Rectal smooth muscle tissue (tissue), 1 donor: Measurements from ENCODE around the gene HDAC4.

Source experiments
- H3K27ac ChIP-seq: one replicate; pipeline ENCODE4 v1.7.0; 2013; ENCODE audit warnings: low read depth, low read length, inconsistent platforms
- H3K27me3 ChIP-seq: one replicate; pipeline ENCODE4 v1.7.0; 2013; ENCODE audit warnings: low read length; ENCODE audit not compliant: control insufficient read depth, insufficient read depth
- H3K36me3 ChIP-seq: one replicate; pipeline ENCODE4 v1.7.0; 2013; ENCODE audit warnings: low read length; ENCODE audit not compliant: control insufficient read depth, insufficient read depth
- H3K4me1 ChIP-seq: one replicate; pipeline ENCODE4 v1.7.0; 2013; ENCODE audit warnings: low read length; ENCODE audit not compliant: control insufficient read depth, insufficient read depth
- H3K4me3 ChIP-seq: one replicate; pipeline ENCODE4 v1.7.0; 2013; ENCODE audit warnings: low read length
- H3K9ac ChIP-seq: one replicate; pipeline ENCODE4 v1.7.0; 2013; ENCODE audit warnings: low read length

The HDAC4 gene

DNA sequence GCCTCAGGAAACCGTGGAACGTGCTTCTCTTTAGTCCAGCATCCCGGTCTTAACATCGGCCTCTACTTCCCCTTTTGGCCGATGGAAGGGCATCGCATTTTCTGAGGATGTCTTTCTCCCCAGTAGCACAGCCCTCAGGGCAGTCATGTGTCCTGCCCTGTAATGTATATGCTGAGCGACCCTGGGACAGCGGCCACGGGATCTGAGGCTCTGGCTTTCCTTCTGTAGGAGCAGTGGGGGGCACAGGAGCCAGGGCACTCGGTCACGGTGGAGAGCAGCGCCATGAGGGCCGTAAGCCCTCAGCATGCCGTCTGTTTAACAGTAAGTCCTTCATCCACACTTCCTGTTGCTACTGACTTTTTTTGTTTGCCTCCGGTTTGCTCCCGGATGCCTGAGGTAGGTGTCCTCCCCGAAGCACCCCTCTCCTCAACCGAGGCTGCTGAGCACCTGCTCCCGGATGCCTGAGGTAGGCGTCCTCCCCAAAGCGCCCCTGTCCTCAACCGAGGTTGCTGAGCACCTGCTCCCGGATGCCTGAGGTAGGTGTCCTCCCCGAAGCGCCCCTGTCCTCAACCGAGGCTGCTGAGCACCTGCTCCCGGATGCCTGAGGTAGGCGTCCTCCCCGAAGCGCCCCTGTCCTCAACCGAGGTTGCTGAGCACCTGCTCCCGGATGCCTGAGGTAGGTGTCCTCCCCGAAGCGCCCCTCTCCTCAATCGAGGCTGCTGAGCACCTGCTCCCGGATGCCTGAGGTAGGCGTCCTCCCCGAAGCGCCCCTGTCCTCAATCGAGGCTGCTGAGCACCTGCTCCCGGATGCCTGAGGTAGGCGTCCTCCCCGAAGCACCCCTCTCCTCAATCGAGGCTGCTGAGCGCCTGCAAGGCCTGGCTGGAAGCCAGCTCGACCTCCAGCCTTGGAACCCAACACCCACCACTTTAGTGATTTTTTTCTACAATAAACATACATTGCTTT is 169.3 kb downstream of the HDAC4 start:
- Histone ChIP-seq H3K4me1 (peaks cover 17% of the 10 kb centered on the region), H3K27me3 (no peaks in the 10 kb centered on the region), H3K9ac (no peak overlapping the region), H3K36me3 (peaks cover 4% of the 10 kb centered on the region), H3K27ac (no peak overlapping the region), H3K4me3 (peak overlapping the region; percentile 9)

DNA sequence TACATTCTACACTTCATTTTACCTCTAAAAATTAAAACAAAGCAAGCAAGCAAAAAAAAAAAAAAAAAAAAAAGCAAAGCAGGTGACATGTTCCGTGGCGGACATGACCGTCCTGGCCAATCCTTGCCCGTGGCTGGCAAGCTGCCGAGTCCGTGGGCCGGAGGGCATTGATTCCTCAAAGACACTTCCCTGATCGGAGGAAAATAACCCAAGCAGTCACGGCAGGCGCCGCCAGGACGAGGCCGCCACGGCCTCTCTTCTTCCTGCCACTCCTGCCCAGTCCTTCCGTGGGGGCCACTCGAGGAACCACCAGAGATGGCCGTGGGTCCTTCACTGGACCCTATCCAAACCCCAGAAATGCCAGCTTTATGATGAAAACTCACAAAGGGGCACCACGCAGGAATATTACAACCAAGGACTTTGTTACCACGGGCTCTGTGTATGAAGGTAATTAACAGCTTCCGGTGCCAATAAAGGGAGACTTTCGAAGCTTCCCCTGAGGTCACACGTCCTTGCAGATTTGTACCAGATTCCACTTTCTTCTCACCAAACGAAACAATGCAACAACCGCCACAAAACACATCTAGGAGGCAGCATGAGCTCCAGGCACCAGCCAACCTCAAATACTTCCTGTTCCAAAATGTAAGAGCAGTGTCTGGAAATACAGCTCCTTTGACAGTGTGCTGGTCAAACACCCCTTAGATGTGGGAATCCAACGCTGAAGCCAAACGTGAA is 170.3 kb downstream of the HDAC4 start:
- Histone ChIP-seq H3K9ac (no peak overlapping the region), H3K4me3 (no peak overlapping the region), H3K27ac (no peak overlapping the region), H3K27me3 (no peaks in the 10 kb centered on the region), H3K4me1 (peaks cover 28% of the 10 kb centered on the region), H3K36me3 (peaks cover 4% of the 10 kb centered on the region)

DNA sequence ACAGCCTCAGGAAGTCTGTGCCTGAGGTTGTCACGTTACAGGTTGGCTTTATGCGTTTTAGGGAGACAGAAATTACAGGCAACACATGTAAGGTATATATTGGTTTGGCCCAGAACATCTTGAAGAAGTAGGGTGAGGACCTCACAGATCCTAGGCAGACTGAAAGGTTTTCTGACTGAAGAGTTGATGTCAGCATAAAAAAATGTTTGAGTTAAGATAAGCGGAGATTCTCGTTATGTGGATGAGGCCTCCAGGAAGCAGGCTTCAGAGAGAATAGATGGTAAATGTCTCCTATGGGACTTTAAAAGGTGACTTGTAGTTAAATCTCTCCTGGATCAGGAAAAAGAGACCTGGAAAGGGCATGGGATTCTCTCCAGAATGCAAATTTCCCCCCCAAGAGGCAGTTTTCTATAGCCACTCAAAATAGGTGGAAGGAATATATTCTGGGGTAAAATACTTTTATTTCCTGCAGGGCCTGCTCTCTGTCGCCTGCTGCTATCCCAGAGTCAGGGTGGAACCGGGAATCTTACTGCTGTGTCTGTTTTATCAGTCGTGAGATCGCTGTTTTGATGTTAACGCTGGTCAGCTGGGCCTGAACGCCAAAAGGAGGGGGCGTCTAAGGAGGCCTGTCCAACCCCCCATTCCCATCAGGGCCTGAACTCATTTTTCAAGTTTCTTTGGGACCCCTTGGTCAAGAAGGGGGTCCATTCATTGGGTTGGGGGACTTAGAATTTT is 171.1 kb downstream of the HDAC4 start:
- peaks cover 33% of the 10 kb centered on the region for H3K4me1 ChIP-seq
- no peaks in the 10 kb centered on the region for H3K36me3 ChIP-seq
- H3K4me3 ChIP-seq: no peak overlapping the region
- no peak overlapping the region for H3K27ac ChIP-seq
- H3K27me3 ChIP-seq: no peaks in the 10 kb centered on the region
- H3K9ac ChIP-seq: no peak overlapping the region

DNA sequence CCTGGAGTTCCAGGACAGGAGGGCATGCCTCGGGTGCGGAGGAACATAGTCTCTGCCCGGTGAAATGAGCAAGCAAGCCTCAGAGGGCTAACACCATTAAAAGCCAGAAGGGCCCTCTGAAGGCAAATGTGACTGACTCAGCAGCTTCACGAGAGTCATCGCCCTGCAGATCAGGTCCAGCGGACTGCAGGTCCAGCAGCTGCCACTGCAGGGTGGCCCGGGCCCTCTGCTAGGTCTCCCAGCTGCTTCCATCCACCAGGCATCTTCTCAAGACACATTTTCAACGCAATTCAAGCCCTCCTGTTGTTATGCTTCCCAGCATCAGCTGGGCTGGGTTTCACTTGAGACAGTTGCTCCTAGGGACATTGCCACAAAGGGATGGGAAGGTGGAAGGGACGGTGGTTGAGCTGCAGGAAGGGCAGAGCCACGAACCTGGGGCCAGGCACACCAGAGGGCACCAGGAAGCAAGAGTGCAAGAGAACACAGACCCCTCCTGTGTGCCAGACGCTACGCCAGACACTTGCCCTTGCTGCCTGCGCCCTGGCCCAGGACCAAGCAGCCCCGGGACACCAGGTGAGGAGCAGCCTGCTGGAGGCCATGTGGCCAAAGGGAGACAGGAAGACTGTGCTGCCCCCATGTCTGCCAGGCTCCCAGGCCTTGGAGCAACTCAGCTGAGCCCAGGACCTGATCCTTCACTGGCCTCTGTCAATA is 173.0 kb downstream of the HDAC4 start:
- H3K4me3 ChIP-seq: peak overlapping the region; percentile 14
- H3K9ac ChIP-seq: no peak overlapping the region
- H3K27me3 ChIP-seq: no peaks in the 10 kb centered on the region
- no peaks in the 10 kb centered on the region for H3K36me3 ChIP-seq
- H3K27ac ChIP-seq: peak overlapping the region; percentile 77
- H3K4me1 ChIP-seq: peaks cover 47% of the 10 kb centered on the region

DNA sequence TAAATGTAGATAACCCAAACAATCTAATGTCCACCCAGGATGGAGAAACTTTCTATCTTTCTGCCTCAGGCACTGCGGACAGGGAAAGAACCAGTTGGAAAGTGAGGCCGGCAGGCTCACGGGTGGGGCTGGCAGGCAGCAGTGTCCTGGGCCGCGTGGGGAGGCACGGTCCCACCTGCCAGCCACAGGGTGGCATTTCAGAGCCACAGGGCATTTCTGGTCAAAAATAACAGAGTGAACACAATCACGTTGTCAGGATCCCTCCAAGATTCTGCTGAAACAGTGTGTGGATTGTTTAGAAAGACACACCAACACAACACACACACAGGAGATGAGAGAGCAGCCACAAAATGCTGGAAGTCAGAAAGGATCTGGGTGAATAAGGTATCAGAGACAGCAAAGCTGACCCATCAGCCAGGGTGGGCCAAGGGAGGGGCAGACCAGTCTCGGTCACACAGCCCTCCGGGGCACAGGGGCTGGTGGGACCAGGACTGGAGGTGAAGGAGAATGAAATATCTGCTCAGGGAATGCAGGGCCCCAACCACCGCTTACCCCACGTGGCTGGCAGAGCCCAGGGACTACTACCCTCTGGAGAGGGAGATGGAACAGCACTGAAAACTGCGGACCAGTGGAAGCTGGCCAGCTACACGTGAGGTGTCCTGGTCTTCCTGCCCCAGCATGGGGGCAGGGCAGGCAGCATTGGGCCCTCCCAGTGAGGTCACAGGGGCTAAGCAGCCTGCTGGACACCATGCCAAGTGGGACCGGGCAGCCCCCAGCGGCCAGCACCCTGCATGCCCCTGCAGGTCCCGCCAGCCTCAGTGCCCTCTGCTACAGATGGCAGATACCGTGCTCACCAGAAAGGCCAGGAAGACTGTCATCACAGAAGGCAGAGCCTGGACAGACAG is 173.9 kb downstream of the HDAC4 start:
- Histone ChIP-seq H3K36me3 (no peaks in the 10 kb centered on the region), H3K4me3 (peak overlapping the region; percentile 14), H3K27ac (peak overlapping the region; percentile 77), H3K4me1 (peaks cover 55% of the 10 kb centered on the region), H3K27me3 (no peaks in the 10 kb centered on the region), H3K9ac (no peak overlapping the region)

DNA sequence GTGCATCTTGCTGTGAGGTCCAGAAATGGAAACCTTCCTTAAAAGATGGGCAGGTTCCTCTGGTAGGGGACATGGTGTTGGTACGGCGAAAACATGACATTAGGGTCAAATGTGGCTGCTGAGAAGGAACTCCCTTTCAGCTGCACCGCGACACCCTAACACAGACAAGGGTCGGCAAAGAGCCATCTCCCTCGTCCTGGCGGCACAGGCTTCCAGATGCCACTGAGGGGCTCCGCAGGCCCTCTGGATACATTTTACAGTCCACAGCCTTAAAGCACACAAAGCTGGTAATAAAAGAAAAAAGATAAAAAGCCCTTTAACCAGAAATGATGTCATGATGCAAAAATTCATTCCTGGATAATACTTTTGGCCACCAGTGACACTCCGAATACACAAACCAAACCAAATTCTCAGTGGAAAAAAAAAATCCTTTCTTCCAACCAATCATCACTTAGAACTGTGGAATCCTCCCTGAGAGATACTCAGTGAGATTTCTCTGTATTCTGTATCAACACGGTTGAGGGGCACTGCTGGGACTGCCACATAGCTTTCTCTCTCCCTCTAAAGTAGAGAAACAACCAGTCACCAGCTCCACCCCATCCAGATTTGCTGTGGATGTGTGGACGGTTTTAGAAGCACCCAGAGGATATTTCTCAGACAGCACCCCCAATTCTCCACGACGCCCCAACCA is 174.8 kb downstream of the HDAC4 start:
- Histone ChIP-seq H3K36me3 (no peaks in the 10 kb centered on the region), H3K27ac (peak overlapping the region; percentile 77), H3K9ac (no peak overlapping the region), H3K4me3 (peak overlapping the region; percentile 29), H3K4me1 (peaks cover 63% of the 10 kb centered on the region), H3K27me3 (no peaks in the 10 kb centered on the region)

DNA sequence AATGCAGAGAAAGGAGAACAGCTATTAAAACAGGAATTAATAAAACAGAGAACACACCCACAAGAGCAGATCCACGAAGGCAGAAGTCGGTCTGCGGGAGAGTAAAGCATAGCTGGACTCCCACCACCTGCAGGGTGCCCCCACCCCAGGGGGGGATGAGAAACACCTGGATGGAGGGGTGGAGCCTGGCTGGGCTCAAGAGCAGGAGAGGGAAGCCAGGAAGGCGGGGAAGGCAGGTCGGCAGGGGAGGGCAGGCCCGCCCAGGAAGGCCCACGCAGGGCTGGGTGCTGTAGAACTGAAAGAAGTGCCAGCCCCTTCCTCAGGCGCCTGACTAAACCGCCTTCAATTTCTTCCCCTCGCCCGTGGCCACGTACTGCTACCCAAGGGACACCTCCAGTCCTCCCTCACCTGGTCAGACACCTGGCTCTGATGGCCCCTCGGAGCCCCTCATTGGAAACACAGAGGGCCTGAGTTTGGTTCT is 175.4 kb downstream of the HDAC4 start:
- no peak overlapping the region for H3K4me3 ChIP-seq
- no peak overlapping the region for H3K9ac ChIP-seq
- peak overlapping the region; percentile 77 for H3K27ac ChIP-seq
- peaks cover 63% of the 10 kb centered on the region for H3K4me1 ChIP-seq
- no peaks in the 10 kb centered on the region for H3K27me3 ChIP-seq
- no peaks in the 10 kb centered on the region for H3K36me3 ChIP-seq

DNA sequence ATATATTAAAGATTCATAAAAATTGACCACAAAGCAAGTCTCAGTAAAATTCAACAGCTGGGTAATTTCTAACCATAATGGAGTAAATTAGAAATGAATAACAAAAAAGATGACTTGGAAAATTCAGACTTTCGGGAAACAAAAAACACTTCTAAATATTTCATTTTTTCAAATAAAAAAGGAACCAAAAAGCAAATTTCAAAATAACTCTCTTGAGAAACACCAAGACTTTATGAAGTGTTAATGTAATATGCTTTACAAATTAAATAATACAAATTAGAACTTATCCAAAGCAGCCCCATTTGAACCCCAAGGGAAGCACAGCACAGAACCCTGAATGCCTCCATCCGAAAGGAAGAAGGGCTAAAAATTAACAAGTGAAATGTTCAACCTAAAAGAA is 175.9 kb downstream of the HDAC4 start:
- Histone ChIP-seq H3K9ac (no peak overlapping the region), H3K27ac (peak overlapping the region; percentile 77), H3K27me3 (no peaks in the 10 kb centered on the region), H3K4me1 (peaks cover 63% of the 10 kb centered on the region), H3K36me3 (no peaks in the 10 kb centered on the region), H3K4me3 (no peak overlapping the region)

DNA sequence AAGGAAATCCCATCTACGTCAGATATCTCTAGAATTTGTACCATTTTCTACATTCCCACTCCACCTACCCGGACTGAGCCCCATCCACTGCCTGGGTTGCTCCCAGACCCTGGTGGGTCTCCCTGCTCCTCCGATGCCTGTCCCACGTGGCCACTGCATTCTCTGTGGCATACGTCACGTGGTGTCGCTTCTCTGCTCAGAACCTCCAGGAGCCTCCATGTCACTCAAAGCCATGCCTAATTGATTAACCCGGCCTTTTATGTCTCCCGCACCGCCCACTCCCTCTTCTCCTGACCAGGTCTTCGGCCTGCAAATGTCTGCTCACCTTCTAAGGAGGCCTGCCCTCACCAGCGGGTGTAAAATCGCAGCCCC is 176.6 kb downstream of the HDAC4 start:
- Histone ChIP-seq H3K27ac (peak overlapping the region; percentile 81), H3K4me3 (no peak overlapping the region), H3K36me3 (no peaks in the 10 kb centered on the region), H3K9ac (no peak overlapping the region), H3K4me1 (peaks cover 63% of the 10 kb centered on the region), H3K27me3 (no peaks in the 10 kb centered on the region)

DNA sequence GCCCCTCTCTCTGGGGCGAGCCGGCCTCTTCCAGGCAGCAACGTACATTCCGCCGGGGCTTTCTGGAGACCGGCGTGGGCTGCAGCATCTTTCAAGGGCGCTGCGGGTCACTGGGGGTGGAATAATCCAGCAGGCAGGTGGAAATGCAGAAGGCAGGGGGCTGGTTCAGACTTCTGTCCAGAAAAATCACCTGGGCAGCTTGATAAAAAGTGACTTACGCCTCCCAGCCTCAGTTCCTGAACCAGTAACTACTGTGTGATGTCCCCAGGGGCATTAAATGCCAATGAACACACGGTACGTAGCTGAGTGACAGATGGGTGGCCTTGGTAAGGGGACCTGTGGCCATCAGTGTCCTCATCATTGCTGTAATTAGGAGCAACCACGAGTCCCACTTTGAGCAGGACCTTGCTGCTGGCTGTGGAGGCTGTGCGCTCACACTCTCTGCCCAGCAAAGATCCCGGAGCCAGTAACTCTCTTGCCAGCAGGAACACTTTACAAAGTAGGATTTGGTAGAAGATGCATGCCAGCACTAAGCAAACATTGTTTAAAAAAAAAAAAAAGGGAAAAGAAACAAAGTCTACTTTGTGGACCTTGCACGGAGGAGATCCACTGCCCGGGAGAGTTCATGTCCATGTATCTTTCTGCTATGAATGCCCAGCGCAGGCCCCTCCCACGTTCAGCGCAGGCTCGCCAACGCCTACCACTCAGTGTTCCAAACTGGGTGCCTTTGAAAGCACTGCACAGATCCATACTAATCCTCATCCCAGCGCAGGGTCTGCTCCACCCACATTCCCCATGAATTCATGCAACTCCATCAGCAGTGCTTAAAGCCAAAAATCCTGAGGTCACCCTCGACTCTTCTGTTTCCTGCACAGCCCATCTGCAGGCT is 177.3 kb downstream of the HDAC4 start:
- Histone ChIP-seq H3K36me3 (no peaks in the 10 kb centered on the region), H3K9ac (peak overlapping the region; percentile 41), H3K27me3 (no peaks in the 10 kb centered on the region), H3K27ac (peak overlapping the region; percentile 81), H3K4me3 (peak overlapping the region; percentile 35), H3K4me1 (peaks cover 63% of the 10 kb centered on the region)
